BLaER1 (cell line): Measurements from ENCODE around the gene SSH3.

Experiments
- H3K27ac ChIP-seq: shearing (Covaris generic); formaldehyde crosslinking; 2 replicates; pipeline ENCODE4 v1.8.1; 2022
- H3K27me3 ChIP-seq: shearing (Covaris generic); formaldehyde crosslinking; 2 replicates; pipeline ENCODE4 v1.8.1; 2022
- H3K36me3 ChIP-seq: shearing (Covaris generic); formaldehyde crosslinking; 2 replicates; pipeline ENCODE4 v1.8.1; 2022
- H3K4me1 ChIP-seq: shearing (Covaris generic); formaldehyde crosslinking; 2 replicates; pipeline ENCODE4 v1.8.1; 2022
- H3K4me2 ChIP-seq: shearing (Covaris generic); formaldehyde crosslinking; 2 replicates; pipeline ENCODE4 v1.8.1; 2022
- H3K4me3 ChIP-seq: shearing (Covaris generic); formaldehyde crosslinking; 2 replicates; pipeline ENCODE4 v1.8.1; 2022
- H3K9ac ChIP-seq: shearing (Covaris generic); formaldehyde crosslinking; 2 replicates; pipeline ENCODE4 v1.8.1; 2022
- H3K9me3 ChIP-seq: shearing (Covaris generic); formaldehyde crosslinking; 2 replicates; pipeline ENCODE4 v1.8.1; 2022
- H4K20me1 ChIP-seq: shearing (Covaris generic); formaldehyde crosslinking; 2 replicates; pipeline ENCODE4 v1.8.1; 2022
- Cebpa-rat ChIP-seq: shearing (Covaris generic); IDR thresholded peaks from 2 replicates; pipeline ENCODE4 v1.8.1; 2022

Gene SSH3

GRCh38 chr11:67273260-67273990 is 29.9 kb upstream of the SSH3 start:
- Histone ChIP-seq H4K20me1 (peaks cover 33% of the 10 kb centered on the region), H3K36me3 (peaks cover 77% of the 10 kb centered on the region), H3K4me2 (peak overlapping the region; percentile 99), H3K27ac (peak overlapping the region; percentile 100), H3K9ac (peak overlapping the region; percentile 100), H3K4me3 (peak overlapping the region; percentile 99), H3K27me3 (no peaks in the 10 kb centered on the region), H3K9me3 (no peaks in the 10 kb centered on the region), H3K4me1 (peaks cover 96% of the 10 kb centered on the region)
- TF ChIP-seq Cebpa-rat = no peak

- Histone ChIP-seq H3K36me3 (peaks cover 77% of the 10 kb centered on the region), H3K27ac (peak overlapping the region; percentile 100), H3K9ac (peak overlapping the region; percentile 100), H4K20me1 (peaks cover 32% of the 10 kb centered on the region), H3K4me3 (peak overlapping the region; percentile 99), H3K27me3 (no peaks in the 10 kb centered on the region), H3K4me1 (peaks cover 97% of the 10 kb centered on the region), H3K4me2 (peak overlapping the region; percentile 99), H3K9me3 (no peaks in the 10 kb centered on the region)
- TF ChIP-seq Cebpa-rat = no peak
These were observed 28.3 kb upstream of the SSH3 start for GRCh38 chr11:67274768-67275605.

GRCh38 chr11:67275606-67276409 is 27.5 kb upstream of the SSH3 start:
- Histone ChIP-seq H3K4me2 (peak overlapping the region; percentile 99), H3K9ac (peak overlapping the region; percentile 100), H3K27me3 (no peaks in the 10 kb centered on the region), H3K4me3 (peak overlapping the region; percentile 99), H3K4me1 (peaks cover 97% of the 10 kb centered on the region), H4K20me1 (peaks cover 23% of the 10 kb centered on the region), H3K36me3 (peaks cover 77% of the 10 kb centered on the region), H3K27ac (peak overlapping the region; percentile 100), H3K9me3 (no peaks in the 10 kb centered on the region)
- TF ChIP-seq Cebpa-rat = no peak

- 0 out of 2 replicates have a peak, but pooled peaks have one; percentile 9 for TF ChIP-seq Cebpa-rat
- Histone ChIP-seq H3K9ac (peak overlapping the region; percentile 100), H3K9me3 (no peaks in the 10 kb centered on the region), H3K36me3 (peaks cover 85% of the 10 kb centered on the region), H3K27me3 (no peaks in the 10 kb centered on the region), H3K4me1 (peaks cover 97% of the 10 kb centered on the region), H3K27ac (peak overlapping the region; percentile 100), H4K20me1 (0 out of 2 replicates have a peak, but pooled peaks cover 15% of the 10 kb centered on the region), H3K4me3 (peak overlapping the region; percentile 99), H3K4me2 (peak overlapping the region; percentile 99)
These were observed 26.5 kb upstream of the SSH3 start for GRCh38 chr11:67276781-67277230.

- Histone ChIP-seq H3K27me3 (no peaks in the 10 kb centered on the region), H3K9me3 (no peaks in the 10 kb centered on the region), H3K4me1 (peaks cover 97% of the 10 kb centered on the region), H3K36me3 (peaks cover 86% of the 10 kb centered on the region), H3K4me3 (peak overlapping the region; percentile 99), H3K27ac (peak overlapping the region; percentile 100), H3K9ac (peak overlapping the region; percentile 100), H4K20me1 (0 out of 2 replicates have a peak, but pooled peaks cover 9% of the 10 kb centered on the region), H3K4me2 (peak overlapping the region; percentile 99)
- no peak for TF ChIP-seq Cebpa-rat
These were observed 25.9 kb upstream of the SSH3 start for GRCh38 chr11:67277231-67277961.

GRCh38 chr11:67278135-67278938 is 25.0 kb upstream of the SSH3 start:
- Histone ChIP-seq H3K4me3 (peak overlapping the region; percentile 66), H3K36me3 (peaks cover 86% of the 10 kb centered on the region), H4K20me1 (no peaks in the 10 kb centered on the region), H3K9ac (peak overlapping the region; percentile 100), H3K9me3 (no peaks in the 10 kb centered on the region), H3K27me3 (no peaks in the 10 kb centered on the region), H3K27ac (peak overlapping the region; percentile 100), H3K4me1 (peaks cover 97% of the 10 kb centered on the region), H3K4me2 (peak overlapping the region; percentile 99)
- no peak for TF ChIP-seq Cebpa-rat

GRCh38 chr11:67278939-67279588 is 24.3 kb upstream of the SSH3 start:
- no peaks in the 10 kb centered on the region for H3K9me3 ChIP-seq
- H3K9ac ChIP-seq = peak overlapping the region; percentile 100
- peak overlapping the region; percentile 100 for H3K27ac ChIP-seq
- no peaks in the 10 kb centered on the region for H4K20me1 ChIP-seq
- H3K27me3 ChIP-seq = no peaks in the 10 kb centered on the region
- peaks cover 87% of the 10 kb centered on the region for H3K36me3 ChIP-seq
- no peak for TF ChIP-seq Cebpa-rat
- peaks cover 97% of the 10 kb centered on the region for H3K4me1 ChIP-seq
- H3K4me2 ChIP-seq = peak overlapping the region; percentile 99
- H3K4me3 ChIP-seq = peak overlapping the region; percentile 66
